Adipocyte (in vitro differentiated cells): ENCODE measurements around the gene ZC3H13.

ENCODE experiments used
- DNase-seq: peaks from one replicate; pipeline ENCODE4 v3.0.0-alpha.2; 2015; ENCODE audit warnings: low read depth
- H3K27me3 ChIP-seq: replicated peaks from 2 replicates; pipeline ENCODE4 v1.7.0; 2013; ENCODE audit warnings: mild to moderate bottlenecking, low read length, moderate library complexity; ENCODE audit not compliant: control insufficient read depth, insufficient read depth
- H3K36me3 ChIP-seq: 2 replicates; pipeline ENCODE4 v1.7.0; 2013; ENCODE audit warnings: low read length, mild to moderate bottlenecking, moderate library complexity; ENCODE audit not compliant: control insufficient read depth, insufficient read depth, severe bottlenecking
- H3K4me1 ChIP-seq: 2 replicates; pipeline ENCODE4 v1.7.0; 2013; ENCODE audit warnings: mild to moderate bottlenecking, low read length, moderate library complexity; ENCODE audit not compliant: control insufficient read depth, insufficient read depth
- H3K4me3 ChIP-seq: 2 replicates; pipeline ENCODE4 v1.7.0; 2013; ENCODE audit warnings: mild to moderate bottlenecking, low read length, moderate library complexity
- H3K9ac ChIP-seq: 2 replicates; pipeline ENCODE4 v1.7.0; 2013; ENCODE audit warnings: mild to moderate bottlenecking, low read length, moderate library complexity
- H3K9me3 ChIP-seq: 2 replicates; pipeline ENCODE4 v1.7.0; 2013; ENCODE audit warnings: mild to moderate bottlenecking, low read length, moderate library complexity; ENCODE audit not compliant: control insufficient read depth

ZC3H13 gene, protein sequence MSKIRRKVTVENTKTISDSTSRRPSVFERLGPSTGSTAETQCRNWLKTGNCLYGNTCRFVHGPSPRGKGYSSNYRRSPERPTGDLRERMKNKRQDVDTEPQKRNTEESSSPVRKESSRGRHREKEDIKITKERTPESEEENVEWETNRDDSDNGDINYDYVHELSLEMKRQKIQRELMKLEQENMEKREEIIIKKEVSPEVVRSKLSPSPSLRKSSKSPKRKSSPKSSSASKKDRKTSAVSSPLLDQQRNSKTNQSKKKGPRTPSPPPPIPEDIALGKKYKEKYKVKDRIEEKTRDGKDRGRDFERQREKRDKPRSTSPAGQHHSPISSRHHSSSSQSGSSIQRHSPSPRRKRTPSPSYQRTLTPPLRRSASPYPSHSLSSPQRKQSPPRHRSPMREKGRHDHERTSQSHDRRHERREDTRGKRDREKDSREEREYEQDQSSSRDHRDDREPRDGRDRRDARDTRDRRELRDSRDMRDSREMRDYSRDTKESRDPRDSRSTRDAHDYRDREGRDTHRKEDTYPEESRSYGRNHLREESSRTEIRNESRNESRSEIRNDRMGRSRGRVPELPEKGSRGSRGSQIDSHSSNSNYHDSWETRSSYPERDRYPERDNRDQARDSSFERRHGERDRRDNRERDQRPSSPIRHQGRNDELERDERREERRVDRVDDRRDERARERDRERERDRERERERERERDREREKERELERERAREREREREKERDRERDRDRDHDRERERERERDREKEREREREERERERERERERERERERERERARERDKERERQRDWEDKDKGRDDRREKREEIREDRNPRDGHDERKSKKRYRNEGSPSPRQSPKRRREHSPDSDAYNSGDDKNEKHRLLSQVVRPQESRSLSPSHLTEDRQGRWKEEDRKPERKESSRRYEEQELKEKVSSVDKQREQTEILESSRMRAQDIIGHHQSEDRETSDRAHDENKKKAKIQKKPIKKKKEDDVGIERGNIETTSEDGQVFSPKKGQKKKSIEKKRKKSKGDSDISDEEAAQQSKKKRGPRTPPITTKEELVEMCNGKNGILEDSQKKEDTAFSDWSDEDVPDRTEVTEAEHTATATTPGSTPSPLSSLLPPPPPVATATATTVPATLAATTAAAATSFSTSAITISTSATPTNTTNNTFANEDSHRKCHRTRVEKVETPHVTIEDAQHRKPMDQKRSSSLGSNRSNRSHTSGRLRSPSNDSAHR (N-terminal part only)

DNA sequence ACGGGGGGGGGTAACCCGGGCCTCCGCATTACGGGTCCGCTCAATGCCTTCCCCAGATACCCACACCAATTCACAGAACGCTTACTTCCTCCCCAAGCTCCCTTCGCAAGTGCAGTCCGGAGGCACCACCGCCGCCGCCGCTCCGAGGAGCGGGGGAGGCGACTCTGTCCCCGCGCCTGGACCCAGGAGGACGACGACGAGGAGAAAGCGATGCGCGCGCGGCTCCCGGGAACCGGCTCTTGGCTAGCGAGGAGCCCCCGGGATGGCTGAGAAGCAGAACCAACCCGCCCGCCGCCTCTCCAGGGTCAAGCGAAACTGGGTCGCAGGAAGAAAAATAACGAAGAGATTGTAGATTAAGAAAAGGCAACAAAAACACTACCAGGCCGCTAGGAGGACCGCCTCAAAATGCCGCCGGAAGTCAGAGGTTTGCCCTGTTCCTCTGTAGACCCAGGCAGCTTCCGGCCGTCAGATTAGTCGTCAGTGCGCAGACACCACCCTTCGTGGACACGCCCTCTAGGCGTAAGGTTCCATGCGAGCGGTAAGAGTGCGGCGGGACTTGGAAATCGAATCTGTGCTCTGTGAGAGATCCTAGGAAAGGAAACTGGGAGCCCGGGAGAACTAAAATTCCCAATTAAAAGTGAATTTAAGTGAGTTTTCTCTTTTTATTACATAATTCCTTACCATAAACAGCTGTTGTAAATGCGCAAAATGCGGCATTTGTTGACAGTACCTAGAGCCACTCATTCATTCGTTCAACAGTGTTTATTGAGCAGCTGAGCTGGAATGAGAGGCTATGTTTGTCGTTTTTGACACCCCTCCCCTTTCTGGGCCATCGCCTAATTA lies at the start of gene ZC3H13:
Gene ZC3H13, minus strand, starts transcription at position 428 of the 843 bp plus-strand sequence. CDS start 7,239 bp downstream, outside the sequence.
- H3K4me1 ChIP-seq, result peaks cover 25% of the 10 kb centered on the region
- H3K36me3 ChIP-seq, result no peaks in the 10 kb centered on the region
- peak; percentile 98 for DNase-seq
- H3K9ac ChIP-seq, result peak within 1 kb of the TSS; percentile 94
- H3K4me3 ChIP-seq, result peak within 1 kb of the TSS; percentile 100
- no peaks in the 10 kb centered on the region for H3K27me3 ChIP-seq
- no peaks in the 10 kb centered on the region for H3K9me3 ChIP-seq

DNA sequence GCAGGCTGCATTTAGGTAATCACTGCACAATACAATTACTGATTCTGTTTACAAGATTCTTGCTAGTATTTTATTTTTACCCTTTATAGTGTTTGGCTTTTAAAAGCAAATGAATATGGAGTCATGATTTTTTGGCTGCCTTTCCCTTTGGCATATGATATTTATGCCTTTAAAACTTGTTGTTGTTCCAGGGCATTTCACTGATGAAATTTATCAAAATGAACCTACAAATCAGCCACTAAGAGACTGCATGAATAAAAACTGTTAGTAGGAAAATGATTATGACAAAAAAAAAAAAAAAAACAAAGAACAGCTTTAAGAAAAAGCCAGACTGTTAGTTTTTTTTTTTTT lies 49.7 kb upstream of the ZC3H13 start:
- DNase-seq, result no peak
- no peaks in the 10 kb centered on the region for H3K27me3 ChIP-seq
- H3K36me3 ChIP-seq, result no peaks in the 10 kb centered on the region
- H3K4me1 ChIP-seq, result peaks cover 32% of the 10 kb centered on the region
- H3K4me3 ChIP-seq, result no peak overlapping the region
- no peaks in the 10 kb centered on the region for H3K9me3 ChIP-seq
- H3K9ac ChIP-seq, result no peak overlapping the region

DNA sequence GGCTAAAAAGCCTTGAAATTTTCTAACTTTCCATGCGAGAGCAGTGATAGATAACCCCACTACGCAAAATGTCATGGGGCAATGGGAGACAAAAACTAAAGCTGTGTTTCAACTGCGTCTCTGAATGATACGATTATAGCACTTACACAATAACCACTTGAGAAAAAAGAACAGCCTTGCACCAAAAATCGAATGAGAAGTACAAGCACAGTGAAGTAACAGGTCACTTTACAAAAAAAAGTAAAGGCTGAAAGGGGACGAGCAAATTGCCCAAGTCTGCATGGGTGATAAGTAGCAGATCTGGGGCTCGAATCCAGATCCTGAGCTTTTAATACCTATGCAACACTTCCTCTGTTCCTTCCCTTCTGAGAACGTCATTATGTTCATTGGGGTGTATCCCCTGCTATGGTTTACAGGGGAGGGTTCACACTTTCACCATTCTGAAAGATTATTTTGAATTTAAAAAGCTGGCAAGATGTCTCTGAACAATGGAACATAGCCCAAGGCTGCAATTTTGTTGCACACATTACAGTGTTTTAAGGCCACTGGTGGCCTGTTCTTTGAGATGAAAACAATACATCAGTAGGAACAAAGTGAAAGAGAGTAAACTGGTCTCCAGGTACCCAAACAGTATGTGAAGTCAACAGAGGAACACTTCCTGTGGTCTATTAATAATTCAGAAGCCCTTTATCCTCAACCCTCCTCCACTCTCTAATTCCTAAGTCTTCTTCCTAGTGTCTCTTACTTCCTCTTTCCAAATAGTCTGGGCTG lies 49.1 kb upstream of the ZC3H13 start:
- H3K9me3 ChIP-seq, result no peaks in the 10 kb centered on the region
- DNase-seq, result no peak

DNA sequence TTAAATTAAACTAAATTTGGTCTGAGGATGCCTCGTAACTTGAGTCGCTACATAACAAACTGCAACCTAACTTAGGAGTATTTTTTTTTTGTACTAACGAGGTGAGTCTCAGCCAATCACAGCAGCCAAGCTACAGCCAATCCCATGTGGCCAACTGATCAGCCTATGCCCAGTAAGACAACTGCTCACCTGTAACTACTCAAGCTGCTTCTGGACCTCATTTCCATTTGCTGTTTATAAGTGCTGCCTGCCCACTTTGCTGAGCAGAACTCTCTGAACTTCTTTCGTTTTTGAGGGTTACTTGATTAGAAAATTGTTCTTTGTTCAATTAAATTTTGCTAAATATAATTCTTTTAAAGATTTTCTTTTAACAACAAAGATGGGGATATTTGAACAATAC lies 48.5 kb upstream of the ZC3H13 start:
- Histone ChIP-seq H3K27me3 (no peaks in the 10 kb centered on the region), H3K4me1 (peaks cover 32% of the 10 kb centered on the region), H3K9ac (no peak overlapping the region), H3K9me3 (no peaks in the 10 kb centered on the region), H3K4me3 (no peak overlapping the region), H3K36me3 (no peaks in the 10 kb centered on the region)
- no peak for DNase-seq

More for the DNA sequence above, 49.1 kb upstream of the ZC3H13 start:
- Histone ChIP-seq H3K4me1 (peaks cover 32% of the 10 kb centered on the region), H3K9ac (no peak overlapping the region), H3K27me3 (no peaks in the 10 kb centered on the region), H3K4me3 (no peak overlapping the region), H3K36me3 (no peaks in the 10 kb centered on the region)

DNA sequence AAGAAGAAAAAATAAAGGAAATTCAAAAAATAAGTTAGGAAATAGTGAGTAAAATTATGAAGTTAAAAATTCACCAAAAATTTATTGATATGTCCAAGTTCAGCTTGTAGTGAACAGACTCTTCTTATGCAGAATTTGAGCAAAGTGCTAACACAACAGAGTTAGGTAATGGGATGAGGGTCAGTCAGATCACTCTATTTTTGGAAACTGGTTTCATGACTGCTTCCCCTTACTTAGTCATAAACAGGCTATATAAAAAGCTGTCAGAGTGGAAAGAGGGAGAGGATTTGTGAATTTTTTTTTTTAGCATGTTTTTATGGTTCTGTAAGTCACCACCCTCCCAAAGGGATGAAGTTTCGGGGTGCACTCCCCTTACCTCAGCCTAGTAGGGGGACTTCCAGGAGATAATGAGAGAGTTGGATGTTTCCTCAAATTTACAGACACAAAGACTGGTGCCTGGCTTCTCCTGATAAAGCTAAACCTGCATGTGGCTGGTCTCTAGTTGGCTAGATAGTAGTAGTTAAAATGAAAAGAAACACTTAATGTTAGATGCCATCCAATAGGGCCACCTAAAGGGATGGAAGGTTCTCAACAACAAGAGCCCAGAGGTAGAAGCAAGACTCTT lies 47.8 kb upstream of the ZC3H13 start:
- peaks cover 32% of the 10 kb centered on the region for H3K4me1 ChIP-seq
- H3K9ac ChIP-seq, result no peak overlapping the region
- H3K36me3 ChIP-seq, result no peaks in the 10 kb centered on the region
- no peaks in the 10 kb centered on the region for H3K9me3 ChIP-seq
- H3K27me3 ChIP-seq, result no peaks in the 10 kb centered on the region
- H3K4me3 ChIP-seq, result no peak overlapping the region
- no peak for DNase-seq

DNA sequence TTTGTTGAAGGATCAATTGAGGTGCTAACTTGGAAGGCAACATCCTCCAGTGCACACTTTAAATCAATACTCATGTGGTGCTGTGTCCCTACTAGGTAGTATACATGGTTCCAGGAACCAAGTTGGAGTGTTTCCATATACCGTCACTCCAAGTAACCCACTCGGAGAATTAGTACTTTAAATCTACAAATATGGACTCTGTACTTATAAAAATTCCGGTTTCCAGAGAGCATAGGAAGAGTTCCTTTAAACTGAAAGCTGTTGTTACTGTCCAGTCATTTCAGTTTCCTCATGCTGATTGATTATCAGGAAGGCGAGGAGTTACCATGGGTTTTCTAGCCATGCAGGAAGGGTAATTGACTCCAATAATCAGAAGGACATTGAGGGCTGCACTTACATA lies 45.1 kb upstream of the ZC3H13 start:
- Histone ChIP-seq H3K27me3 (no peaks in the 10 kb centered on the region), H3K4me3 (no peak overlapping the region), H3K9ac (no peak overlapping the region), H3K36me3 (no peaks in the 10 kb centered on the region), H3K4me1 (peaks cover 32% of the 10 kb centered on the region), H3K9me3 (no peaks in the 10 kb centered on the region)
- DNase-seq, result no peak

DNA sequence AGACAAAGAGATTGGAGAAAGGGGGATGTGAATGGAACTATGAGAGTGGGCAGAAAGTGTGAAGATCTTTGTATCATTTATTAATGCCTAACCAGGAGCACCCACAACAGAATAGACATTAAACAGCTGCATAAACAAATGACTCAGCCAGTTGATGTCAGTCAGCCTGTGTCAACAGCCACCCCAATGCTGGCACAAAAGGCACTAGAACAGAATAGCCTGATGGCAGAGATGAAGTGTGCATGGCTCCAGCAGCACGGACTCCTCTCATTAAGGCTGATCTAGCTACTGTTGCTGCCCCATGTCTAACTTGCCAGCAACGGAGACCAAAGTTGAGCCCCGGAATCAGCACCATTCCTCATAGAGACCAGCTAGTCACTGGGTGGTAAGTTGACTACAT lies 44.5 kb upstream of the ZC3H13 start:
- H3K4me3 ChIP-seq, result no peak overlapping the region
- H3K27me3 ChIP-seq, result no peaks in the 10 kb centered on the region
- H3K4me1 ChIP-seq, result peaks cover 26% of the 10 kb centered on the region
- no peaks in the 10 kb centered on the region for H3K9me3 ChIP-seq
- no peak for DNase-seq
- H3K9ac ChIP-seq, result no peak overlapping the region
- H3K36me3 ChIP-seq, result no peaks in the 10 kb centered on the region

DNA sequence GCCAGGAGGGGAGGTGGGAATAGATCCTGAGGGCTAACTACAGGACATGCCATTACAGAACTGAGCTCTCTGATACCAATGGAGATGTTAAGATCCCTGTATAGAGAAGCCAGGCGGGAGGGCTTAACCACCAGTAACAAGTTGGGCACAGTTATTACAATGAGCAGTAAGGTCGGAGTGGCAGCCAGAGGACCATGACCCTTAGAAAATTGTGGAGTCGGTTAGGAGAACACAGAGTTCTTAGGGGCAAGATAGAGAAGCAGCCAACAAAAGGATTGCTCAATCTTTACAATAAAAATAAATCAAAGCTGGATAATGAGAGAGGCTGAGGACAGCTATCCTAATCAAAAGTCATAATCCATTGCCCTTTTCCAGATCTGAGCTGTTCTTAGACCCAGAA lies 41.9 kb upstream of the ZC3H13 start:
- Histone ChIP-seq H3K9ac (no peak overlapping the region), H3K4me3 (no peak overlapping the region), H3K36me3 (no peaks in the 10 kb centered on the region), H3K27me3 (no peaks in the 10 kb centered on the region), H3K4me1 (peaks cover 5% of the 10 kb centered on the region), H3K9me3 (no peaks in the 10 kb centered on the region)
- DNase-seq, result no peak

DNA sequence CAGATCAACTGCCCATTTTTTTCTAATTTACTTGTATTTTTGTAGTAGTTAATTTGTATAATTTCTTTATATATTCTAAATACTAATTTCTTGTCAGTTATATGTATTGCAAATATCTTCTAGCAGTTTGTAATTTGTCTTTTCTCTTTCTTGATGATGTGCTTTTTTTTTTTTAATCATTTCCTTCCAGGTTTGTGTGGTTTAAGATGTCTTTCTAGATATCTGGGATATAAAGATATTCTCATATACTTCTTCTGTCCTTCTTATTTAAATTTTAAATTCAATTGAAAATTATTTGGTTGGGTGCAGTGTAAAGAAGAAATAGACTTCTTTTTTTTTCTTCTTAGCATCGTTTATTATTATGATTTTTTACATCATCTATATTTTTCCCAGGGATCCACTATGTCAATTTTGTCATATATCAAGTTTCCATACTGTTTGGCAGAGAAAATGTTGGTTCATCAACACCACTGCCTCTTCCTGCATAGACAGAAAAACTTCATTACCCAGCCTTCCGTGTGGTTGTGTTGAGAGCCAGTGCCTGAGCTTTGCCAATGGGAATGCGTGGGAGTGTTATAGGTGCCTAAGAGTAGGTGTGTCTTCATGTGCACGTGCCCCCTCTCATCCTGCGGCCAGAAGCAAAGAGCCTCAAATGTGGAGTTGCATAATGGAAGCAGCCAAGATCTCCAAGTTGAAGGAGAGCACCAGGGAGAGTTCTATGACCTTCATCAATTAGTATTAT lies 36.4 kb upstream of the ZC3H13 start:
- no peak for DNase-seq
- Histone ChIP-seq H3K4me1 (no peaks in the 10 kb centered on the region), H3K27me3 (no peaks in the 10 kb centered on the region), H3K4me3 (no peak overlapping the region), H3K9ac (no peak overlapping the region), H3K36me3 (no peaks in the 10 kb centered on the region), H3K9me3 (no peaks in the 10 kb centered on the region)
